ENCODE measurements around the gene AP1S3.
"Not testable (repeated sequence)": the region's sequence is repeated elsewhere in the genome, so short reads cannot be mapped to it uniquely, and the experiment has no call there.

Gene AP1S3

GRCh38 chr2:223852281-223852795, 15.0 kb upstream of the AP1S3 start:
- no peak for FAIRE-seq

GRCh38 chr2:223847410-223847809, 10.0 kb upstream of the AP1S3 start:
- no peak for FAIRE-seq

- no peak for FAIRE-seq
Observed at GRCh38 chr2:223846515-223846914, 9.1 kb upstream of the AP1S3 start.

- no peak for FAIRE-seq
Observed at GRCh38 chr2:223841436-223842190, 4.2 kb upstream of the AP1S3 start.

- FAIRE-seq, result no peak
Observed at GRCh38 chr2:223835701-223836532, 1.5 kb downstream of the AP1S3 start.

- FAIRE-seq, result no peak
Observed at GRCh38 chr2:223834431-223834830, 3.0 kb downstream of the AP1S3 start.

GRCh38 chr2:223832241-223832903, 5.0 kb downstream of the AP1S3 start:
- FAIRE-seq, result no peak

- FAIRE-seq, result no peak
Observed at GRCh38 chr2:223829128-223829527, 8.3 kb downstream of the AP1S3 start.

- FAIRE-seq, result no peak
Observed at GRCh38 chr2:223828314-223828713, 9.1 kb downstream of the AP1S3 start.

GRCh38 chr2:223826995-223827394, 10.4 kb downstream of the AP1S3 start:
- FAIRE-seq, result no peak

- no peak for FAIRE-seq
Observed at GRCh38 chr2:223824301-223824700, 13.1 kb downstream of the AP1S3 start.

- FAIRE-seq, result no peak
Observed at GRCh38 chr2:223822818-223823217, 14.6 kb downstream of the AP1S3 start.

- FAIRE-seq, result no peak
Observed at GRCh38 chr2:223820549-223820948, 16.8 kb downstream of the AP1S3 start.

- no peak for FAIRE-seq
Observed at GRCh38 chr2:223819891-223820290, 17.5 kb downstream of the AP1S3 start.

- FAIRE-seq, result no peak
Observed at GRCh38 chr2:223815884-223816570, 21.4 kb downstream of the AP1S3 start.

GRCh38 chr2:223815186-223815883, 22.0 kb downstream of the AP1S3 start:
- FAIRE-seq, result no peak

GRCh38 chr2:223814764-223815163, 22.6 kb downstream of the AP1S3 start:
- FAIRE-seq, result not testable (repeated sequence)

GRCh38 chr2:223813329-223813728, 24.1 kb downstream of the AP1S3 start:
- no peak for FAIRE-seq

- FAIRE-seq, result no peak
Observed at GRCh38 chr2:223811757-223812156, 25.6 kb downstream of the AP1S3 start.

- no peak for FAIRE-seq
Observed at GRCh38 chr2:223805008-223805407, 32.4 kb downstream of the AP1S3 start.

- FAIRE-seq, result no peak
Observed at GRCh38 chr2:223801736-223802135, 35.6 kb downstream of the AP1S3 start.

GRCh38 chr2:223800908-223801307, 36.5 kb downstream of the AP1S3 start:
- no peak for FAIRE-seq
